Endothelial cell of umbilical vein (primary cell): ENCODE results near the gene TAS1R3.

Source experiments
- EZH2 ChIP-seq: IDR thresholded peaks from 2 replicates; pipeline ENCODE4 v1.6.1; 2012; ENCODE audit warnings: borderline replicate concordance, low read depth, mild to moderate bottlenecking, moderate library complexity, low read length, inconsistent platforms; ENCODE audit not compliant: severe bottlenecking
- FOS ChIP-seq: IDR thresholded peaks from 2 replicates; pipeline ENCODE4 v1.6.1; 2011; ENCODE audit warnings: mild to moderate bottlenecking, low read length, moderate library complexity, borderline replicate concordance; ENCODE audit not compliant: insufficient read depth
- GATA2 ChIP-seq: IDR thresholded peaks from 2 replicates; pipeline ENCODE4 v1.7.0; 2011; ENCODE audit warnings: low read depth, mild to moderate bottlenecking, moderate library complexity, mixed read lengths, low read length; ENCODE audit not compliant: insufficient read length, insufficient read depth
- JUN ChIP-seq: IDR thresholded peaks from 2 replicates; pipeline ENCODE4 v1.6.1; 2011; ENCODE audit warnings: borderline replicate concordance, low read depth; ENCODE audit not compliant: insufficient read length, insufficient read depth
- MYC ChIP-seq: IDR thresholded peaks from one replicate; pipeline ENCODE4 v1.6.1; 2011; ENCODE audit warnings: mild to moderate bottlenecking, low read depth, low read length
- POLR2A ChIP-seq: IDR thresholded peaks from 2 replicates; pipeline ENCODE4 v1.6.1; 2012; ENCODE audit warnings: low read depth, mild to moderate bottlenecking, control low read depth, low read length
- POLR2AphosphoS5 ChIP-seq: IDR thresholded peaks from 2 replicates; pipeline ENCODE4 v1.6.1; 2012; ENCODE audit warnings: low read depth, mild to moderate bottlenecking, control low read depth, low read length, moderate library complexity; ENCODE audit not compliant: insufficient read depth
- TF ChIP-seq, protein P1 (sequence below): IDR thresholded peaks from 2 replicates; pipeline ENCODE4 v1.6.1; 2011; ENCODE audit not compliant: insufficient read depth, insufficient read length
- TF ChIP-seq, protein P2 (sequence below), 2 donors: IDR thresholded peaks; 1 replicate in 1 of 2; 2 replicates in 1 of 2; pipeline ENCODE4 v1.5.1; 2011; ENCODE audit warnings: low read length in 2 of 2, mild to moderate bottlenecking in 2 of 2, moderate library complexity in 2 of 2, control low read depth in 1 of 2, inconsistent platforms in 1 of 2, low read depth in 1 of 2; ENCODE audit not compliant: insufficient read depth in 1 of 2; ENCODE audit errors: extremely low read depth in 1 of 2

DNA sequence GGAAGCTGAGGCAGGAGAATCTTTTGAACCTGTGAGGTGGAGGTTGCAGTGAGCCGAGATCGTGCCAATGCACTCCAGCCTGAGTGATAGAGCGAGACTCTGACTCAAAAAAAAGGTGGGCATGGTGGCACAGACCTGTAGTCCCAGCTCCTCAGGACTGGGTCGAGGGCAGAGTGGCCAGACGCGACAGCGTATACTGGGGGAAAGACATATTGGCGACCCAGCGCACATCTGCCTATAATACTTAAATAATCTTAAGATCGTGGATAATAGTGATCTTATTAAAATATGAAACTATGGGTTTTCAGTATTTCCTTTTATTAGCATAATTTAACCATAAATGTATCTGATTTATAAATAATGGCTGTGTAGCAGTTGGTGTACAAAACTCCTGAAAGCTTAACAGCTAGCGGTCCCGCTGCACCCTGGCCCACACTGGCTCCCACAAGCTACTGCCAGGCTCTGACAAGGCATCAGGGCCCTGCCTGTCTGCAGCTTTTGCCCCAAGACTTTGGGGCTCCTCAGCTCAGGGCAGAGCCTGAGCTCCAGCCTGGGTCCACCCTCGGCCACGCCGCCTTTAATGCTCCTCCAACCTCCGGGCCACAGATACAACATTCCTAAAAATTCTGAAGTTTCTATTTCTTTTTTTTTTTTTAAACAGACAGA is 46.6 kb downstream of the TAS1R3 start:
- TF ChIP-seq JUN, result no peak
- no peak for TF ChIP-seq EZH2
- TF ChIP-seq, protein P1, sequence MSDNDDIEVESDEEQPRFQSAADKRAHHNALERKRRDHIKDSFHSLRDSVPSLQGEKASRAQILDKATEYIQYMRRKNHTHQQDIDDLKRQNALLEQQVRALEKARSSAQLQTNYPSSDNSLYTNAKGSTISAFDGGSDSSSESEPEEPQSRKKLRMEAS, result no peak
- no peak for TF ChIP-seq POLR2A
- TF ChIP-seq, protein P2, sequence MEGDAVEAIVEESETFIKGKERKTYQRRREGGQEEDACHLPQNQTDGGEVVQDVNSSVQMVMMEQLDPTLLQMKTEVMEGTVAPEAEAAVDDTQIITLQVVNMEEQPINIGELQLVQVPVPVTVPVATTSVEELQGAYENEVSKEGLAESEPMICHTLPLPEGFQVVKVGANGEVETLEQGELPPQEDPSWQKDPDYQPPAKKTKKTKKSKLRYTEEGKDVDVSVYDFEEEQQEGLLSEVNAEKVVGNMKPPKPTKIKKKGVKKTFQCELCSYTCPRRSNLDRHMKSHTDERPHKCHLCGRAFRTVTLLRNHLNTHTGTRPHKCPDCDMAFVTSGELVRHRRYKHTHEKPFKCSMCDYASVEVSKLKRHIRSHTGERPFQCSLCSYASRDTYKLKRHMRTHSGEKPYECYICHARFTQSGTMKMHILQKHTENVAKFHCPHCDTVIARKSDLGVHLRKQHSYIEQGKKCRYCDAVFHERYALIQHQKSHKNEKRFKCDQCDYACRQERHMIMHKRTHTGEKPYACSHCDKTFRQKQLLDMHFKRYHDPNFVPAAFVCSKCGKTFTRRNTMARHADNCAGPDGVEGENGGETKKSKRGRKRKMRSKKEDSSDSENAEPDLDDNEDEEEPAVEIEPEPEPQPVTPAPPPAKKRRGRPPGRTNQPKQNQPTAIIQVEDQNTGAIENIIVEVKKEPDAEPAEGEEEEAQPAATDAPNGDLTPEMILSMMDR (IDR thresholded peaks at IDR 0.05; ENCODE audit: extremely low read depth in 1 of 2, insufficient read depth in 1 of 2, low read depth in 1 of 2, low read length in 2 of 2), result no peak
- TF ChIP-seq POLR2AphosphoS5, result no peak
- no peak for TF ChIP-seq FOS
- TF ChIP-seq GATA2, result no peak
- no peak for TF ChIP-seq MYC
